ENCODE data around the gene SLC9C2. TPM values are rescaled to one million over a fixed set of nuclear protein-coding genes. Genes with fewer than 3 reads are reported as not detected.
"Not testable (repeated sequence)": the region's sequence is repeated elsewhere in the genome, so short reads cannot be mapped to it uniquely, and the experiment has no call there.

SLC9C2 gene
- total RNA-seq, 1 experiment from 2014 or later: not detected

DNA sequence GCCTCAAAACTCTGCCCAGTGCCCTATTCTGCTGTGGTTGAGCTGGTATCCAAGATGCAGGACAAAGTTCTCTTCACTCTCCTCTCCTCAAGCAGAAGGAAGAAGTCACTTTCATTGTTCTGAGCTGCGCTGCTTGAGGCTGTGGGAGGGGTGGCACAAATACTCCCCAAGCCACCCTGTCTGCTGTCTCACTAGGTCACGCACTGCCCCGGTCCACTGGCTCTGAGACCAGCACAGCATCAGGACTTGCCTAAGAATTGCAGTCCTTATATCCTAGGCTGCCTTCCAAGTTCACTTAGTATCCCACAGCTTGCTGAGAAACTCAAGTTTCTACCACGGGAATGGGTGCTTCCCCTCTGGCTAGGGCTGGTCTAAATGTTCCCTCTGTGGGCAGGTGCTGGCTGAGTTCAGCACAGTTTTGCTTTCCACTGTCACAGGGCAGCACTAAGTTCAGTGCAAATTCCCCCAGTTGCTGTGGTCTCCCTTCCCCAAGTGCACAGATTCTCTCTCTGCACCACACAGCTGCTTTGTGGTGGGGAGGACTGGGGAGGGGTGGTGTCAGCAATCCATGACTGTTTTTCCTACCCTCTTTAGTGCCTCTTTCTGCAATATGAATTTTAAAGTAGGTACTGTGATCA lies 32.4 kb downstream of the SLC9C2 start:
- Mint-ChIP-seq H3K9me3 (ENCODE audit: low read depth, unreplicated experiment) (peaks cover 3% of the 10 kb centered on the region), H3K4me1 (ENCODE audit: low read depth, unreplicated experiment) (no peaks in the 10 kb centered on the region), H3K36me3 (ENCODE audit: insufficient read depth, unreplicated experiment) (no peaks in the 10 kb centered on the region), H3K27me3 (ENCODE audit: unreplicated experiment) (no peaks in the 10 kb centered on the region), H3K27ac (ENCODE audit: unreplicated experiment) (no peak overlapping the region), H3K4me3 (ENCODE audit: low read depth, unreplicated experiment) (no peak overlapping the region)
- BruUV-seq (replicated peaks): no TSS peak
- intact Hi-C loops (cut with micrococcal nuclease; ENCODE audit: unreplicated experiment): no loop called here
- TF ChIP-seq, protein P1, sequence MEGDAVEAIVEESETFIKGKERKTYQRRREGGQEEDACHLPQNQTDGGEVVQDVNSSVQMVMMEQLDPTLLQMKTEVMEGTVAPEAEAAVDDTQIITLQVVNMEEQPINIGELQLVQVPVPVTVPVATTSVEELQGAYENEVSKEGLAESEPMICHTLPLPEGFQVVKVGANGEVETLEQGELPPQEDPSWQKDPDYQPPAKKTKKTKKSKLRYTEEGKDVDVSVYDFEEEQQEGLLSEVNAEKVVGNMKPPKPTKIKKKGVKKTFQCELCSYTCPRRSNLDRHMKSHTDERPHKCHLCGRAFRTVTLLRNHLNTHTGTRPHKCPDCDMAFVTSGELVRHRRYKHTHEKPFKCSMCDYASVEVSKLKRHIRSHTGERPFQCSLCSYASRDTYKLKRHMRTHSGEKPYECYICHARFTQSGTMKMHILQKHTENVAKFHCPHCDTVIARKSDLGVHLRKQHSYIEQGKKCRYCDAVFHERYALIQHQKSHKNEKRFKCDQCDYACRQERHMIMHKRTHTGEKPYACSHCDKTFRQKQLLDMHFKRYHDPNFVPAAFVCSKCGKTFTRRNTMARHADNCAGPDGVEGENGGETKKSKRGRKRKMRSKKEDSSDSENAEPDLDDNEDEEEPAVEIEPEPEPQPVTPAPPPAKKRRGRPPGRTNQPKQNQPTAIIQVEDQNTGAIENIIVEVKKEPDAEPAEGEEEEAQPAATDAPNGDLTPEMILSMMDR (IDR thresholded peaks at IDR 0.05; ENCODE audit: unreplicated experiment): no peak
- CTCF ChIA-PET: no interaction called here
- no peak for DNase-seq

DNA sequence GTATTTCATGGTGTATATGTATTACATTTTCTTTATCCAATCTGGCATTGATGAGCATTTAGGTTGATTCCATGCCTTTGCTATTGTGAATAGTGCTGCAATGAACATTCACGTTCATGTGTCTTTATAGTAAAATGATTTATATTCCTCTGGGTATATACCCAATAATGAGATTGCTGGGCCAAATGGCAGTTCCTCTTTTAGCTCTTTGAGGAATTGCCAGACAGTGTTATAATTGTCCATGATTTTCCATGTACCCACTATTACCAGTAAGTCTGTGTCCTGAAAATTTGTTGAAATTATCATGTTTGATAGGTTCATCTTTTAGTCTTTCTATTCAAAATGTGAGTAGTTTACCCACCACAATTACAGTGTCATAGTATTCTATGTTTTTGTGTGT lies 34.4 kb downstream of the SLC9C2 start:
- H3K36me3 Mint-ChIP-seq (ENCODE audit: insufficient read depth, unreplicated experiment): no peaks in the 10 kb centered on the region
- intact Hi-C loops (cut with micrococcal nuclease; ENCODE audit: unreplicated experiment): no loop called here
- TF ChIP-seq, protein P1 (IDR thresholded peaks at IDR 0.05; ENCODE audit: unreplicated experiment): no peak
- H3K27me3 Mint-ChIP-seq (ENCODE audit: unreplicated experiment): no peaks in the 10 kb centered on the region
- no TSS peak for BruUV-seq (replicated peaks)
- CTCF ChIA-PET: no interaction called here
- DNase-seq: no peak
- no peak overlapping the region for H3K27ac Mint-ChIP-seq (ENCODE audit: unreplicated experiment)
- H3K4me1 Mint-ChIP-seq (ENCODE audit: low read depth, unreplicated experiment): no peaks in the 10 kb centered on the region
- H3K9me3 Mint-ChIP-seq (ENCODE audit: low read depth, unreplicated experiment): peaks cover 3% of the 10 kb centered on the region
- H3K4me3 Mint-ChIP-seq (ENCODE audit: low read depth, unreplicated experiment): no peak overlapping the region

DNA sequence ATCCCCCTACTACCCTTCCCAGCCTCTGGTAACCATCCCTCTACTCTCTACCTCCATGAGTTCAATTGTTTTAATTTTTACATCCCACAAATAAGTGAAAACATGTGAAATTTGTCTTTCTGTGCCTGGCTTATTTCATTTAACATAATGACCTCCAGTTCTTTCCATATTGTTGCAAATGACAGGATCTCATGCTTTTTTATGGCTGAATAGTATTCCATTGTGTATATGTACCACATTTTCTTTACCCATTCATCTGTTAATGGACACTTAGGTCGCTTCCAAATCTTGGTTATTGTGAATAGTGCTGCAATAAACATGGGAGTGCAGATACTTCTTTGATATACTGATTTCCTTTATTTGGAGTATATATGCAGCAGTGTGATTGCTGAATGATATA lies 39.0 kb downstream of the SLC9C2 start:
- H3K27me3 Mint-ChIP-seq (ENCODE audit: unreplicated experiment); BruUV-seq (replicated peaks); H3K4me1 Mint-ChIP-seq (ENCODE audit: low read depth, unreplicated experiment); H3K36me3 Mint-ChIP-seq (ENCODE audit: insufficient read depth, unreplicated experiment); CTCF ChIA-PET; intact Hi-C loops (cut with micrococcal nuclease; ENCODE audit: unreplicated experiment); H3K4me3 Mint-ChIP-seq (ENCODE audit: low read depth, unreplicated experiment); H3K27ac Mint-ChIP-seq (ENCODE audit: unreplicated experiment); H3K9me3 Mint-ChIP-seq (ENCODE audit: low read depth, unreplicated experiment); DNase-seq: not testable (repeated sequence)

DNA sequence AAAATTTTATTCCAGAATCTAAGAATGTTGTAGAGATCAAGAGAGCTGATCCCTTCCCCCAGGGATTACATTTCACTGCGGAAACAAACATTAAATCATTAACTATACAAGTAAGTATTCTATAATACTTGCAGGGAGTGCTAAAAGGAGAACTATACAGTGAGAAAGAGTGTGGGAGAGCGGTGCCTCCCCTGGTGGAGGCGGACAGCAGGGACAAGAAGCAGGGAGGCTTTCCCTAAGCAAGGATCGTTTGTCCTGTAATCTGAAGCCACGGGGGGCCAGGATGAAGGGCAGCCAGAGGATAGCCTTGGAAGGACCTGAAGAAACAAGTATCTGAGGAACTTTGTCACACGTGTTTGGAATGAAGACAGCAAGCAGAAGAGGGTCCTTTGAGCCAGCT lies 40.1 kb downstream of the SLC9C2 start:
- intact Hi-C loops (cut with micrococcal nuclease; ENCODE audit: unreplicated experiment): no loop called here
- H3K9me3 Mint-ChIP-seq (ENCODE audit: low read depth, unreplicated experiment): peaks cover 3% of the 10 kb centered on the region
- H3K27ac Mint-ChIP-seq (ENCODE audit: unreplicated experiment): no peak overlapping the region
- TF ChIP-seq, protein P1 (IDR thresholded peaks at IDR 0.05; ENCODE audit: unreplicated experiment): no peak
- DNase-seq: peak; percentile 29
- H3K4me1 Mint-ChIP-seq (ENCODE audit: low read depth, unreplicated experiment): no peaks in the 10 kb centered on the region
- CTCF ChIA-PET: no interaction called here
- BruUV-seq (replicated peaks): no TSS peak
- no peaks in the 10 kb centered on the region for H3K27me3 Mint-ChIP-seq (ENCODE audit: unreplicated experiment)
- no peaks in the 10 kb centered on the region for H3K36me3 Mint-ChIP-seq (ENCODE audit: insufficient read depth, unreplicated experiment)
- no peak overlapping the region for H3K4me3 Mint-ChIP-seq (ENCODE audit: low read depth, unreplicated experiment)

DNA sequence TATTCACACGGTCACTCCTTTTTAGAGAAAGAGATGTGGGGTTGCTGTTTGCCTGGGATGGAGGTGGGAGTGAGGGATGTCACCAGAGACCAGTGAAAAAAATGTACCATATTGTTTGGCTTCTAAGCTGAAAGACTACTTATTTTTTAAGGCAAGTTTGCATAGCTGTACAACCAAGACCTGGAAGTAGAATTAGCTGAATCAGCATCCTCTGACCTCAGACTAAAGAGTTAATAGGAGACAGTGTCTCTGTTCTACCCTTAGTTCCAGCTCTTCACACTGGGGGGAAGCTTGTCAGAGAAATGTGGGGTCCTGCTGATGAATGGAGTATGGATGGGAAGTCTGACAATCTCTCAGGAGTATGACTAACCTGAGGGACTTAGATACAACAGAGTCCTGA lies 41.6 kb downstream of the SLC9C2 start:
- intact Hi-C loops (cut with micrococcal nuclease; ENCODE audit: unreplicated experiment): no loop called here
- no peaks in the 10 kb centered on the region for H3K36me3 Mint-ChIP-seq (ENCODE audit: insufficient read depth, unreplicated experiment)
- H3K9me3 Mint-ChIP-seq (ENCODE audit: low read depth, unreplicated experiment): no peaks in the 10 kb centered on the region
- no peak overlapping the region for H3K4me3 Mint-ChIP-seq (ENCODE audit: low read depth, unreplicated experiment)
- H3K27ac Mint-ChIP-seq (ENCODE audit: unreplicated experiment): no peak overlapping the region
- no peak for DNase-seq
- no TSS peak for BruUV-seq (replicated peaks)
- CTCF ChIA-PET: interaction anchor here (0.6 kb wide), 1 partner anchor 154 kb away, joined by 7 read pairs; no protein-coding TSS in a partner anchor
- no peaks in the 10 kb centered on the region for H3K27me3 Mint-ChIP-seq (ENCODE audit: unreplicated experiment)
- TF ChIP-seq, protein P1 (IDR thresholded peaks at IDR 0.05; ENCODE audit: unreplicated experiment): no peak
- no peaks in the 10 kb centered on the region for H3K4me1 Mint-ChIP-seq (ENCODE audit: low read depth, unreplicated experiment)

All from Calu3 (cell line).